Measurements from ENCODE around the gene CISTR. TPM values are rescaled to one million over a fixed set of nuclear protein-coding genes. Genes with fewer than 3 reads are reported as not detected.

CISTR gene
- total RNA-seq (2022) (not detected in 2 replicates), Bru-seq, nascent RNA (not detected), BruChase-seq, experiment 1, labeled RNA remaining after a 6-hour chase (not detected), BruChase-seq, experiment 2, labeled RNA remaining after a 2-hour chase (not detected)
- long read RNA-seq: 0 reads

- TF ChIP-seq, protein P1, sequence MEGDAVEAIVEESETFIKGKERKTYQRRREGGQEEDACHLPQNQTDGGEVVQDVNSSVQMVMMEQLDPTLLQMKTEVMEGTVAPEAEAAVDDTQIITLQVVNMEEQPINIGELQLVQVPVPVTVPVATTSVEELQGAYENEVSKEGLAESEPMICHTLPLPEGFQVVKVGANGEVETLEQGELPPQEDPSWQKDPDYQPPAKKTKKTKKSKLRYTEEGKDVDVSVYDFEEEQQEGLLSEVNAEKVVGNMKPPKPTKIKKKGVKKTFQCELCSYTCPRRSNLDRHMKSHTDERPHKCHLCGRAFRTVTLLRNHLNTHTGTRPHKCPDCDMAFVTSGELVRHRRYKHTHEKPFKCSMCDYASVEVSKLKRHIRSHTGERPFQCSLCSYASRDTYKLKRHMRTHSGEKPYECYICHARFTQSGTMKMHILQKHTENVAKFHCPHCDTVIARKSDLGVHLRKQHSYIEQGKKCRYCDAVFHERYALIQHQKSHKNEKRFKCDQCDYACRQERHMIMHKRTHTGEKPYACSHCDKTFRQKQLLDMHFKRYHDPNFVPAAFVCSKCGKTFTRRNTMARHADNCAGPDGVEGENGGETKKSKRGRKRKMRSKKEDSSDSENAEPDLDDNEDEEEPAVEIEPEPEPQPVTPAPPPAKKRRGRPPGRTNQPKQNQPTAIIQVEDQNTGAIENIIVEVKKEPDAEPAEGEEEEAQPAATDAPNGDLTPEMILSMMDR (IDR thresholded peaks at IDR 0.05; ENCODE audit: unreplicated experiment): no peak
- H3K9me3 Mint-ChIP-seq (ENCODE audit: unreplicated experiment): no peaks in the 10 kb centered on the region
- H3K27me3 Mint-ChIP-seq (ENCODE audit: insufficient read depth, unreplicated experiment): no peaks in the 10 kb centered on the region
- H3K4me1 Mint-ChIP-seq (ENCODE audit: insufficient read depth, unreplicated experiment): no peaks in the 10 kb centered on the region
- ChIA-PET CTCF (interaction anchor here (0.6 to 6.7 kb wide), 4 partner anchors 6 to 449 kb away, joined by 3 to 96 read pairs (median 4); no protein-coding TSS in a partner anchor), POLR2A (no interaction called here)
- BruUV-seq (replicated peaks): no TSS peak
- no peak within 1 kb of the TSS for H3K27ac Mint-ChIP-seq (ENCODE audit: low read depth, unreplicated experiment)
- intact Hi-C loops (cut with micrococcal nuclease): no loop called here
- no peak within 1 kb of the TSS for H3K4me3 Mint-ChIP-seq (ENCODE audit: unreplicated experiment)
- H3K36me3 Mint-ChIP-seq (ENCODE audit: insufficient read depth, unreplicated experiment): no peaks in the 10 kb centered on the region
- no peak for DNase-seq (ENCODE audit: unreplicated experiment)
Observed at GRCh38 chr12:53751336-53752191, at the start of gene CISTR. Gene CISTR, minus strand, starts transcription at chr12:53751979.

- TF ChIP-seq, protein P1 (IDR thresholded peaks at IDR 0.05; ENCODE audit: unreplicated experiment): no peak
- POLR2A ChIA-PET: no interaction called here
- no peaks in the 10 kb centered on the region for H3K36me3 Mint-ChIP-seq (ENCODE audit: insufficient read depth, unreplicated experiment)
- CTCF ChIA-PET: interaction anchor here (0.6 to 1.2 kb wide), 4 partner anchors 16 to 378 kb away, joined by 3 to 7 read pairs (median 4); no protein-coding TSS in a partner anchor
- peak; percentile 59 for DNase-seq (ENCODE audit: unreplicated experiment)
- peaks cover 21% of the 10 kb centered on the region for H3K4me1 Mint-ChIP-seq (ENCODE audit: insufficient read depth, unreplicated experiment)
- no peaks in the 10 kb centered on the region for H3K27me3 Mint-ChIP-seq (ENCODE audit: insufficient read depth, unreplicated experiment)
- H3K27ac Mint-ChIP-seq (ENCODE audit: low read depth, unreplicated experiment): peak overlapping the region; percentile 2
- no peak overlapping the region for H3K4me3 Mint-ChIP-seq (ENCODE audit: unreplicated experiment)
- no peaks in the 10 kb centered on the region for H3K9me3 Mint-ChIP-seq (ENCODE audit: unreplicated experiment)
- BruUV-seq (replicated peaks): no TSS peak
- intact Hi-C loops (cut with micrococcal nuclease): loop anchor here (10.0 kb wide), 1 partner anchor 186 kb away; the partner anchor contains the start of gene HOXC10
Observed at GRCh38 chr12:53798575-53798974, 46.8 kb upstream of the CISTR start.

GRCh38 chr12:53795927-53796326 lies 44.1 kb upstream of the CISTR start:
- H3K36me3 Mint-ChIP-seq (ENCODE audit: insufficient read depth, unreplicated experiment): no peaks in the 10 kb centered on the region
- no peak for DNase-seq (ENCODE audit: unreplicated experiment)
- no TSS peak for BruUV-seq (replicated peaks)
- ChIA-PET POLR2A (no interaction called here), CTCF (interaction anchor here (0.6 kb wide), 1 partner anchor 159 kb away, joined by 3 read pairs; no protein-coding TSS in a partner anchor)
- TF ChIP-seq, protein P1 (IDR thresholded peaks at IDR 0.05; ENCODE audit: unreplicated experiment): no peak
- H3K9me3 Mint-ChIP-seq (ENCODE audit: unreplicated experiment): no peaks in the 10 kb centered on the region
- H3K4me1 Mint-ChIP-seq (ENCODE audit: insufficient read depth, unreplicated experiment): peaks cover 21% of the 10 kb centered on the region
- H3K27me3 Mint-ChIP-seq (ENCODE audit: insufficient read depth, unreplicated experiment): no peaks in the 10 kb centered on the region
- no peak overlapping the region for H3K4me3 Mint-ChIP-seq (ENCODE audit: unreplicated experiment)
- intact Hi-C loops (cut with micrococcal nuclease): loop anchor here (10.0 kb wide), 1 partner anchor 189 kb away; the partner anchor contains the start of gene HOXC10
- H3K27ac Mint-ChIP-seq (ENCODE audit: low read depth, unreplicated experiment): no peak overlapping the region

DNA sequence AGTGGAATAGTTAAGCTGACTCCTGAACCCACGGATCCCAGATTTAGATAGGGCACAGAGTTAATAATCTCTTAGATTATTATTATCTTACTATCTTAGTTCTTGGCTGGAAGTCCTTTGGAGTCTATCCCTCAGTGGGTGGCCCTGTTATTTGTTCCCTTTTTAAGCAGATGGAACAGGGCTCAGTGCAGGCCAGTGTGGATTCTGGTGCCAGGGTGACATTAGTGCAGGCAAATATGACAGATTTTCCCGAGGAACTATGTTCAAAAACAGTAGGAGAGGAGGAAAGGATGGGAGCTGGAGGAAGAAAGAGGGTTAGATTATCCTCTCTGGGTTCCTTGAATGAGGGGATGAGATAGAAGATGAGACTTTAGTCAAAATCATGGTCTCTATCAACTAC lies 41.4 kb upstream of the CISTR start:
- BruUV-seq (replicated peaks): no TSS peak
- Mint-ChIP-seq H3K9me3 (ENCODE audit: unreplicated experiment) (no peaks in the 10 kb centered on the region), H3K27ac (ENCODE audit: low read depth, unreplicated experiment) (no peak overlapping the region), H3K27me3 (ENCODE audit: insufficient read depth, unreplicated experiment) (no peaks in the 10 kb centered on the region), H3K4me3 (ENCODE audit: unreplicated experiment) (no peak overlapping the region), H3K4me1 (ENCODE audit: insufficient read depth, unreplicated experiment) (peaks cover 9% of the 10 kb centered on the region), H3K36me3 (ENCODE audit: insufficient read depth, unreplicated experiment) (no peaks in the 10 kb centered on the region)
- intact Hi-C loops (cut with micrococcal nuclease): loop anchor here (5.0 to 10.0 kb wide), 2 partner anchors 144 to 192 kb away; partner anchors contain the start of genes HOXC10 and HOXC13
- POLR2A ChIA-PET: no interaction called here
- DNase-seq (ENCODE audit: unreplicated experiment): no peak
- TF ChIP-seq, protein P1 (IDR thresholded peaks at IDR 0.05; ENCODE audit: unreplicated experiment): no peak
- CTCF ChIA-PET: interaction anchor here (0.7 to 2.2 kb wide), 7 partner anchors 11 to 195 kb away, joined by 3 to 19 read pairs (median 4); no protein-coding TSS in a partner anchor

All from MCF 10A (cell line).